Measurements from ENCODE around the gene LRRC71. TPM values are rescaled to one million over a fixed set of nuclear protein-coding genes. Genes with fewer than 3 reads are reported as not detected.

The LRRC71 gene
- total RNA-seq, 1 experiment from 2014 or later, result 0.22 TPM

GRCh38 chr1:156908541-156908940, 11.9 kb upstream of the LRRC71 start (continued):
- TF ChIP-seq, protein P1, sequence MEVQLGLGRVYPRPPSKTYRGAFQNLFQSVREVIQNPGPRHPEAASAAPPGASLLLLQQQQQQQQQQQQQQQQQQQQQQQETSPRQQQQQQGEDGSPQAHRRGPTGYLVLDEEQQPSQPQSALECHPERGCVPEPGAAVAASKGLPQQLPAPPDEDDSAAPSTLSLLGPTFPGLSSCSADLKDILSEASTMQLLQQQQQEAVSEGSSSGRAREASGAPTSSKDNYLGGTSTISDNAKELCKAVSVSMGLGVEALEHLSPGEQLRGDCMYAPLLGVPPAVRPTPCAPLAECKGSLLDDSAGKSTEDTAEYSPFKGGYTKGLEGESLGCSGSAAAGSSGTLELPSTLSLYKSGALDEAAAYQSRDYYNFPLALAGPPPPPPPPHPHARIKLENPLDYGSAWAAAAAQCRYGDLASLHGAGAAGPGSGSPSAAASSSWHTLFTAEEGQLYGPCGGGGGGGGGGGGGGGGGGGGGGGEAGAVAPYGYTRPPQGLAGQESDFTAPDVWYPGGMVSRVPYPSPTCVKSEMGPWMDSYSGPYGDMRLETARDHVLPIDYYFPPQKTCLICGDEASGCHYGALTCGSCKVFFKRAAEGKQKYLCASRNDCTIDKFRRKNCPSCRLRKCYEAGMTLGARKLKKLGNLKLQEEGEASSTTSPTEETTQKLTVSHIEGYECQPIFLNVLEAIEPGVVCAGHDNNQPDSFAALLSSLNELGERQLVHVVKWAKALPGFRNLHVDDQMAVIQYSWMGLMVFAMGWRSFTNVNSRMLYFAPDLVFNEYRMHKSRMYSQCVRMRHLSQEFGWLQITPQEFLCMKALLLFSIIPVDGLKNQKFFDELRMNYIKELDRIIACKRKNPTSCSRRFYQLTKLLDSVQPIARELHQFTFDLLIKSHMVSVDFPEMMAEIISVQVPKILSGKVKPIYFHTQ (CRISPR knock-in tag; IDR thresholded peaks at IDR 0.05), result no peak
- TF ChIP-seq ZNF138 (CRISPR knock-in tag; conservative IDR thresholded peaks at IDR 0.05) (no peak), CBFB (CRISPR knock-in tag; IDR thresholded peaks at IDR 0.05; ENCODE audit: low read depth) (no peak), TCF7 (CRISPR knock-in tag; IDR thresholded peaks at IDR 0.05; ENCODE audit: low read depth) (no peak), ZNF317 (CRISPR knock-in tag; IDR thresholded peaks at IDR 0.05; ENCODE audit: borderline replicate concordance, low read depth) (no peak), CREM (CRISPR knock-in tag; IDR thresholded peaks at IDR 0.05) (no peak), AFF4 (CRISPR knock-in tag; IDR thresholded peaks at IDR 0.05; ENCODE audit: borderline replicate concordance) (no peak), NFE2L1 (CRISPR knock-in tag; IDR thresholded peaks at IDR 0.05) (no peak), ATF1 (CRISPR knock-in tag; IDR thresholded peaks at IDR 0.05) (no peak), RELA (CRISPR knock-in tag; IDR thresholded peaks at IDR 0.05; ENCODE audit: borderline replicate concordance) (no peak), E2F1 (CRISPR knock-in tag; IDR thresholded peaks at IDR 0.05) (no peak), PREB (CRISPR knock-in tag; IDR thresholded peaks at IDR 0.05; ENCODE audit: borderline replicate concordance) (no peak)
- TF ChIP-seq, protein P2, sequence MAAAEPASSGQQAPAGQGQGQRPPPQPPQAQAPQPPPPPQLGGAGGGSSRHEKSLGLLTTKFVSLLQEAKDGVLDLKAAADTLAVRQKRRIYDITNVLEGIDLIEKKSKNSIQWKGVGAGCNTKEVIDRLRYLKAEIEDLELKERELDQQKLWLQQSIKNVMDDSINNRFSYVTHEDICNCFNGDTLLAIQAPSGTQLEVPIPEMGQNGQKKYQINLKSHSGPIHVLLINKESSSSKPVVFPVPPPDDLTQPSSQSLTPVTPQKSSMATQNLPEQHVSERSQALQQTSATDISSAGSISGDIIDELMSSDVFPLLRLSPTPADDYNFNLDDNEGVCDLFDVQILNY (CRISPR knock-in tag; IDR thresholded peaks at IDR 0.05), result no peak
- TF ChIP-seq, protein P3, sequence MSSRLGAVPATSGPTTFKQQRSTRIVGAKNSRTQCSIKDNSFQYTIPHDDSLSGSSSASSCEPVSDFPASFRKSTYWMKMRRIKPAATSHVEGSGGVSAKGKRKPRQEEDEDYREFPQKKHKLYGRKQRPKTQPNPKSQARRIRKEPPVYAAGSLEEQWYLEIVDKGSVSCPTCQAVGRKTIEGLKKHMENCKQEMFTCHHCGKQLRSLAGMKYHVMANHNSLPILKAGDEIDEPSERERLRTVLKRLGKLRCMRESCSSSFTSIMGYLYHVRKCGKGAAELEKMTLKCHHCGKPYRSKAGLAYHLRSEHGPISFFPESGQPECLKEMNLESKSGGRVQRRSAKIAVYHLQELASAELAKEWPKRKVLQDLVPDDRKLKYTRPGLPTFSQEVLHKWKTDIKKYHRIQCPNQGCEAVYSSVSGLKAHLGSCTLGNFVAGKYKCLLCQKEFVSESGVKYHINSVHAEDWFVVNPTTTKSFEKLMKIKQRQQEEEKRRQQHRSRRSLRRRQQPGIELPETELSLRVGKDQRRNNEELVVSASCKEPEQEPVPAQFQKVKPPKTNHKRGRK (CRISPR knock-in tag; IDR thresholded peaks at IDR 0.05; ENCODE audit: borderline replicate concordance), result no peak
- TF ChIP-seq, protein P4, sequence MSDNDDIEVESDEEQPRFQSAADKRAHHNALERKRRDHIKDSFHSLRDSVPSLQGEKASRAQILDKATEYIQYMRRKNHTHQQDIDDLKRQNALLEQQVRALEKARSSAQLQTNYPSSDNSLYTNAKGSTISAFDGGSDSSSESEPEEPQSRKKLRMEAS (CRISPR knock-in tag; IDR thresholded peaks at IDR 0.05), result no peak
